ENCODE results near the gene CATSPERD. TPM values are rescaled to one million over a fixed set of nuclear protein-coding genes. Genes with fewer than 3 reads are reported as not detected.

Gene CATSPERD
- polyA plus RNA-seq, 2 of the 4 experiments (the other 2 are of a cell fraction): 0.03 TPM; not detected in 1

GRCh38 chr19:5718037-5718578, 2.3 kb upstream of the CATSPERD start:
- FAIRE-seq: no peak
- POLR2A ChIA-PET: interaction anchor here (1.0 to 3.7 kb wide), 4 partner anchors 13 to 73 kb away, joined by 3 to 45 read pairs (median 4); partner anchors contain the start of genes DUS3L and RPL36

GRCh38 chr19:5718579-5719273, 1.7 kb upstream of the CATSPERD start:
- TF ChIP-seq JUNB (IDR thresholded peaks at IDR 0.05) (no peak), MYC (IDR thresholded peaks at IDR 0.05; ENCODE audit: borderline replicate concordance, low read length) (no peak), FOXS1 (CRISPR knock-in tag; IDR thresholded peaks at IDR 0.05) (no peak), USF2 (IDR thresholded peaks at IDR 0.05) (no peak), JUN (IDR thresholded peaks at IDR 0.05) (peak in 1 of 2 experiments; percentile 44; a peak in 2 of 5 replicates), EHF (CRISPR knock-in tag; IDR thresholded peaks at IDR 0.05) (no peak), CEBPB (IDR thresholded peaks at IDR 0.05) (peak in 1 of 2 experiments; percentile 12; a peak in 1 of 4 replicates), CHD4 (IDR thresholded peaks at IDR 0.05; ENCODE audit: borderline replicate concordance) (no peak), SMC3 (IDR thresholded peaks at IDR 0.05) (no peak), E2F6 (IDR thresholded peaks at IDR 0.05; ENCODE audit: borderline replicate concordance, low read depth) (no peak), TP53 (CRISPR knock-in tag; IDR thresholded peaks at IDR 0.05) (no peak)
- TF ChIP-seq, protein P1, sequence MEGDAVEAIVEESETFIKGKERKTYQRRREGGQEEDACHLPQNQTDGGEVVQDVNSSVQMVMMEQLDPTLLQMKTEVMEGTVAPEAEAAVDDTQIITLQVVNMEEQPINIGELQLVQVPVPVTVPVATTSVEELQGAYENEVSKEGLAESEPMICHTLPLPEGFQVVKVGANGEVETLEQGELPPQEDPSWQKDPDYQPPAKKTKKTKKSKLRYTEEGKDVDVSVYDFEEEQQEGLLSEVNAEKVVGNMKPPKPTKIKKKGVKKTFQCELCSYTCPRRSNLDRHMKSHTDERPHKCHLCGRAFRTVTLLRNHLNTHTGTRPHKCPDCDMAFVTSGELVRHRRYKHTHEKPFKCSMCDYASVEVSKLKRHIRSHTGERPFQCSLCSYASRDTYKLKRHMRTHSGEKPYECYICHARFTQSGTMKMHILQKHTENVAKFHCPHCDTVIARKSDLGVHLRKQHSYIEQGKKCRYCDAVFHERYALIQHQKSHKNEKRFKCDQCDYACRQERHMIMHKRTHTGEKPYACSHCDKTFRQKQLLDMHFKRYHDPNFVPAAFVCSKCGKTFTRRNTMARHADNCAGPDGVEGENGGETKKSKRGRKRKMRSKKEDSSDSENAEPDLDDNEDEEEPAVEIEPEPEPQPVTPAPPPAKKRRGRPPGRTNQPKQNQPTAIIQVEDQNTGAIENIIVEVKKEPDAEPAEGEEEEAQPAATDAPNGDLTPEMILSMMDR (IDR thresholded peaks at IDR 0.05): no peak
- ATAC-seq: no peak

More at GRCh38 chr19:5718037-5718578, 2.3 kb upstream of the CATSPERD start:
- WGBS (ENCODE audit: missing lambda C conversion rate): 43% methylated on average over 14 of the region's 14 CpGs
- ATAC-seq (no peak), DNase-seq (ENCODE audit: low read depth in 1 of 2, low spot score in 1 of 2) (no peak)
- CTCF ChIA-PET: interaction anchor here (0.6 to 1.8 kb wide), 4 partner anchors 14 to 31 kb away, joined by 3 to 8 read pairs (median 4); no protein-coding TSS in a partner anchor
- peak overlapping the region; percentile 97 to 100 for H3K27ac ChIP-seq
- H3K4me2 ChIP-seq: peak overlapping the region; percentile 92
- peak overlapping the region; percentile 100 for H3K4me3 ChIP-seq
- H3K9me3 ChIP-seq: no peaks in the 10 kb centered on the region
- TF ChIP-seq HOXB13 (CRISPR knock-in tag; IDR thresholded peaks at IDR 0.05; ENCODE audit: low read depth) (no peak), MAFK (IDR thresholded peaks at IDR 0.05; ENCODE audit: partially characterized antibody) (no peak), JUNB (IDR thresholded peaks at IDR 0.05) (no peak), RARB (CRISPR knock-in tag; IDR thresholded peaks at IDR 0.05) (no peak), JUN (IDR thresholded peaks at IDR 0.05) (no peak; a peak in 1 of 5 replicates), E2F6 (IDR thresholded peaks at IDR 0.05; ENCODE audit: borderline replicate concordance, low read depth) (no peak), TFCP2L1 (CRISPR knock-in tag; IDR thresholded peaks at IDR 0.05) (no peak)
- TF ChIP-seq, protein P1 (IDR thresholded peaks at IDR 0.05): no peak
- H3K4me1 ChIP-seq: peaks cover 11% of the 10 kb centered on the region; the same call in 2 of the 3 replicates

More at GRCh38 chr19:5718579-5719273, 1.7 kb upstream of the CATSPERD start:
- peak overlapping the region; percentile 92 for H3K4me2 ChIP-seq
- DNase-seq (ENCODE audit: low read depth in 1 of 2, low spot score in 1 of 2): peak in 1 of 2 experiments; percentile 46
- ChIA-PET POLR2A (interaction anchor here (0.6 to 3.7 kb wide), 5 partner anchors 14 to 83 kb away, joined by 3 to 45 read pairs (median 3); partner anchors contain the start of genes DUS3L and RPL36), CTCF (interaction anchor here (0.6 to 2.3 kb wide), 5 partner anchors 7 to 32 kb away, joined by 3 to 12 read pairs (median 4); no protein-coding TSS in a partner anchor)
- WGBS (ENCODE audit: missing lambda C conversion rate): 29% methylated on average over 11 of the region's 11 CpGs
- H3K9me3 ChIP-seq: no peaks in the 10 kb centered on the region
- peak overlapping the region; percentile 97 to 100 for H3K27ac ChIP-seq
- no peak for FAIRE-seq
- H3K4me3 ChIP-seq: peak overlapping the region; percentile 100
- peaks cover 11% of the 10 kb centered on the region; the same call in 2 of the 3 replicates for H3K4me1 ChIP-seq

Measured in A549 (cell line).